Coronary artery (tissue), 2 donors: ENCODE data around the gene CALM3.
"Not testable (repeated sequence)": the region's sequence is repeated elsewhere in the genome, so short reads cannot be mapped to it uniquely, and the experiment has no call there.

Experiments used
- DNase-seq: peaks from one replicate; pipeline ENCODE4 v3.0.0-alpha.2; 2017; ENCODE audit warnings: low spot score
- H3K27ac ChIP-seq, 2 donors: fragments of 200-600 bp; sonication (generic); one replicate each; pipeline ENCODE4 v1.5.1; 2016 to 2019
- H3K4me3 ChIP-seq: fragments of 200-600 bp; sonication (generic); 2 replicates; pipeline ENCODE4 v1.5.1; 2016; ENCODE audit warnings: mild to moderate bottlenecking, moderate library complexity
- TF ChIP-seq, protein P1 (sequence below): fragments of 200-600 bp; sonication (generic); IDR thresholded peaks from one replicate; pipeline ENCODE4 v1.5.1; 2019; ENCODE audit warnings: antibody characterized with exemption

The CALM3 gene

DNA sequence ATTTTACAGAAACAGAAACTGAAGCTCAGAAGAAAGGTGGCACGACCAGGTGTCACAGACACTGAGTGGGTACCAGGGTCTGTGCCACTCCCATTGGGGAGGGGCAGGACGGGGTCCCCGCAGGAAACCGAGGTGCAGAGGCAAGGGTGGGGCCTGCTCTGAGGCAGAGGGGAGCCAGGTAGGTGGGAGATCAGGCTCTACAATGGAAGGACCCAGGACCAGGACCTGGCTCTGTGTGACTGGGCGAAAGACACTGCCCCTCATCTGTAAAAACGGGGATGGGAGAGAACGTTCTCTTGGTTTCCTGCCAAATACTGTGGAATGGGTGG, 21.0 kb downstream of the CALM3 start:
- peak overlapping the region; percentile 69 for H3K4me3 ChIP-seq
- no peak for DNase-seq

DNA sequence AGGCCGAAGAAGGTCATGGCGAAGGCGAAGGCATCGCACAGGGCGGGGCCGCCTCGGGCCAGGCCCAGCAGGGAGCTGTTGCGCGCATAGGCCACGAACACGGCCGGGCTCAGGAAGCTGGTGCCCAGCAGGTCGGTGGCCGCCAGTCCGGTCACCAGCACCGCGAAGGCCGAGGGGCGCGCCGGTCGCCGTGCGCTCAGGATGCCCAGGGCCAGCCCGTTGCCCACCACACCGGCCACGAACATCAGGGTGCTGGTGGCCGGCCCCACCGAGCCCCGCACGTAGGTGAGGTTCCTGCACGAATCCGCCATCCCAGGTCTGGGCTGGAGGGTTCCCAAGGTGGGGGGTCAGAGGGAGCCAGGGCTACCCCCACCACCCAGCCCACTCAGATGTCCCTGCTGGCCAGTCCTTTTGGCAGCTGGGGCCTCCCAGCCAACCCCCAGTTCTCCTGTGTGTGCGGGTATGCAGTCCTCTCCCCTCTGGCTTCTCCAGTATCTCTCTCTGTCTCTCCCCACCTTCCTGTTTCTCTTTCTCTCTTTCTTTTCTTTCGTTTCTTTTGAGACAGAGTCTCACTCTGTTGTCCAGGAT, 22.9 kb downstream of the CALM3 start:
- no peak for DNase-seq
- Histone ChIP-seq H3K4me3 (peak overlapping the region; percentile 69), H3K27ac (peak overlapping the region; percentile 89 to 98)
- TF ChIP-seq, protein P1, sequence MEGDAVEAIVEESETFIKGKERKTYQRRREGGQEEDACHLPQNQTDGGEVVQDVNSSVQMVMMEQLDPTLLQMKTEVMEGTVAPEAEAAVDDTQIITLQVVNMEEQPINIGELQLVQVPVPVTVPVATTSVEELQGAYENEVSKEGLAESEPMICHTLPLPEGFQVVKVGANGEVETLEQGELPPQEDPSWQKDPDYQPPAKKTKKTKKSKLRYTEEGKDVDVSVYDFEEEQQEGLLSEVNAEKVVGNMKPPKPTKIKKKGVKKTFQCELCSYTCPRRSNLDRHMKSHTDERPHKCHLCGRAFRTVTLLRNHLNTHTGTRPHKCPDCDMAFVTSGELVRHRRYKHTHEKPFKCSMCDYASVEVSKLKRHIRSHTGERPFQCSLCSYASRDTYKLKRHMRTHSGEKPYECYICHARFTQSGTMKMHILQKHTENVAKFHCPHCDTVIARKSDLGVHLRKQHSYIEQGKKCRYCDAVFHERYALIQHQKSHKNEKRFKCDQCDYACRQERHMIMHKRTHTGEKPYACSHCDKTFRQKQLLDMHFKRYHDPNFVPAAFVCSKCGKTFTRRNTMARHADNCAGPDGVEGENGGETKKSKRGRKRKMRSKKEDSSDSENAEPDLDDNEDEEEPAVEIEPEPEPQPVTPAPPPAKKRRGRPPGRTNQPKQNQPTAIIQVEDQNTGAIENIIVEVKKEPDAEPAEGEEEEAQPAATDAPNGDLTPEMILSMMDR, result no peak

More for the DNA sequence above, 21.0 kb downstream of the CALM3 start:
- peak overlapping the region; percentile 89 to 98 for H3K27ac ChIP-seq
- TF ChIP-seq, protein P1, result no peak

GRCh38 chr19:46624958-46625661, 24.0 kb downstream of the CALM3 start, which contains the start of gene PTGIR:
PTGIR (minus strand) TSS chr19:46625089; CDS start chr19:46624225, 864 bp downstream.
- peak; percentile 95 for DNase-seq
- Histone ChIP-seq H3K4me3 (peak within 1 kb of the TSS; percentile 69), H3K27ac (peak within 1 kb of the TSS; percentile 89 to 98)
- TF ChIP-seq, protein P1, result no peak

GRCh38 chr19:46625731-46626130, 24.6 kb downstream of the CALM3 start:
- no peak for DNase-seq
- H3K4me3 ChIP-seq, result peak overlapping the region; percentile 69
- TF ChIP-seq, protein P1, result no peak
- H3K27ac ChIP-seq, result peak overlapping the region; percentile 89 to 98

DNA sequence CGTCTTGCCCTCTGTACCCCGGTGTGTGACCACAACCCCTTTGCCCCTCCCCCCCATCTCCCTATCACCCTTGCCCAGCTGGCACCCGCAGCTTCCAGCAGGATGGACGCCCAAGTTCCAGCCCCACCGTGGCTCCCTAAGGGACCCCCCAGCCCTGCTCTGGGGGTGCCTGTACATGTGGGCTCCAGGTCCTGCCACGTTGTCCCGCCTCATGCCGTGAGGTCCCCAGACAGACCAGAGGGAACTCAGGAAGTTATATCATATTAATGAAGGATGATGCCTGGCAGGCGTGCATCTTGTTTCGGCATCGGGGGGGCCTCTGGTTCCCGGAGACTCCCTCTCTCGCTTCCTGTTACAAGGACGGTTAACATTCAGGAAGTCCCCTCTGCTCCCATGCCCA, 25.3 kb downstream of the CALM3 start:
- Histone ChIP-seq H3K4me3 (no peak overlapping the region), H3K27ac (peak overlapping the region; percentile 89 to 98)
- DNase-seq, result no peak
- TF ChIP-seq, protein P1, result no peak

DNA sequence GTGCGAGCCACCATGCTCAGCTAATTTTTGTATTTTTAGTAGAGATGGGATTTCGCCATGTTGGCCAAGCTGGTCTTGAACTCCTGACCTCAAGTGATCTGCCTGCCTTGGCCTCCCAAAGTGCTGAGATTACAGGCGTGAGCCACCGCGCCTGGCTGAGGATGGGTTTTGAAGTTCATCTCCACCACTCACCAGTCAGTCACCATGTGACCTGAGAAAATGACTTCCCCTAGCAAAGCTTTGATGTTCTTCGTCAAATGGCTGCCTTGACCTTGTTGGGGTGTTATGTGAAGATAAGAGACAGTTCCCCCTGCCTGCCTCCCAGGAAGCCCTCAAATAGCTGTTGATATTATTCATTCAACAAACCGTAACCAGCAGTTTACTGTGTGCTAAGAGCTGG, 27.8 kb downstream of the CALM3 start:
- DNase-seq, H3K4me3 ChIP-seq: not testable (repeated sequence)
- peak overlapping the region in 1 of 2 donors; percentile 79 for H3K27ac ChIP-seq

DNA sequence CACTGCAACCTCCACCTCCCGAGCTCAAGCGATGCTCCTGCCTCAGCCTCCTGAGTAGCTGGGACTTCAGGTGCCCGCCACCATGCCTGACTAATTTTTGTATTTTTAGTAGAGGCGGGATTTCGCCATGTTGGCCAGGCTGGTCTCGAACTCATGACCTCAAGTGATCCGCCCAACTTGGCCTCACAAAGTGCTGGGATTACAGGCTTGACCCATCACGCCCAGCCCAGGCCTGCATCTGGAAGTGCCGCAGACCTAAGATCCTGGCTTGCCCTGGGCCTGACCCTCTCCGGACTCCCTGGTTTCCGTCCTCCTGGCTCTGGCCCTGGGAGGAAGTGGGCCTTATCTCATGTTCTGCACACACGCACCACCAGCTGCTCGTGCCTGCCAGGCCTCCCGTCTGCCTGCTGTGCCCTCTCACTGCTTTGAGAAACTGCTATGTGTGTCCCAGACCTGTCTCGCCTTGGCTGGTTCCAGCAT, 28.5 kb downstream of the CALM3 start:
- DNase-seq, result no peak
- Histone ChIP-seq H3K27ac (peak overlapping the region; percentile 32 to 79), H3K4me3 (no peak overlapping the region)
- TF ChIP-seq, protein P1, result no peak
